HG03097 (cell line): ENCODE measurements around the gene PCDHB11.
"Not testable (repeated sequence)": the region's sequence is repeated elsewhere in the genome, so short reads cannot be mapped to it uniquely, and the experiment has no call there.

Experiments
- ATAC-seq: cut with Tn5 transposase; IDR thresholded peaks from one replicate; pipeline ENCODE4 v1.9.1; 2021; ENCODE audit not compliant: unreplicated experiment, low FRiP score

Gene PCDHB11

GRCh38 chr5:141199359-141200235 lies at the start of gene PCDHB11:
PCDHB11 (plus strand) TSS chr5:141199627; CDS start chr5:141199775, 148 bp downstream.
- no peak for ATAC-seq

- no peak for ATAC-seq
Observed at GRCh38 chr5:141149812-141150211, 49.6 kb upstream of the PCDHB11 start, which contains the start of gene PCDHB6. PCDHB6 (plus strand) TSS chr5:141150057; CDS start chr5:141150258, 201 bp downstream.

- no peak for ATAC-seq
Observed at GRCh38 chr5:141150224-141150992, 49.0 kb upstream of the PCDHB11 start.

- no peak for ATAC-seq
Observed at GRCh38 chr5:141150993-141151325, 48.5 kb upstream of the PCDHB11 start.

- not testable (repeated sequence) for ATAC-seq
Observed at GRCh38 chr5:141151632-141152031, 47.8 kb upstream of the PCDHB11 start.

- ATAC-seq, result not testable (repeated sequence)
Observed at GRCh38 chr5:141152096-141152495, 47.3 kb upstream of the PCDHB11 start.

GRCh38 chr5:141155540-141156374 lies 43.7 kb upstream of the PCDHB11 start:
- no peak for ATAC-seq

GRCh38 chr5:141157356-141157755 lies 42.1 kb upstream of the PCDHB11 start:
- ATAC-seq, result not testable (repeated sequence)

- not testable (repeated sequence) for ATAC-seq
Observed at GRCh38 chr5:141157901-141158300, 41.5 kb upstream of the PCDHB11 start.

GRCh38 chr5:141172381-141173204 lies 26.8 kb upstream of the PCDHB11 start, which contains the start of gene PCDHB7:
PCDHB7 (plus strand) TSS chr5:141172644; CDS start chr5:141172836, 192 bp downstream.
- ATAC-seq, result no peak

- ATAC-seq, result not testable (repeated sequence)
Observed at GRCh38 chr5:141174291-141175104, 24.9 kb upstream of the PCDHB11 start.

GRCh38 chr5:141175933-141176332 lies 23.5 kb upstream of the PCDHB11 start:
- no peak for ATAC-seq

GRCh38 chr5:141177577-141178191 lies 21.7 kb upstream of the PCDHB11 start, which contains the start of gene PCDHB8:
PCDHB8 (plus strand) TSS chr5:141177790; CDS start chr5:141178035, 245 bp downstream.
- not testable (repeated sequence) for ATAC-seq

GRCh38 chr5:141179371-141179770 lies 20.1 kb upstream of the PCDHB11 start:
- not testable (repeated sequence) for ATAC-seq

- ATAC-seq, result not testable (repeated sequence)
Observed at GRCh38 chr5:141179876-141180275, 19.6 kb upstream of the PCDHB11 start.

GRCh38 chr5:141180313-141180712 lies 19.1 kb upstream of the PCDHB11 start:
- no peak for ATAC-seq

GRCh38 chr5:141182248-141182647 lies 17.2 kb upstream of the PCDHB11 start, which contains the start of gene PCDHB16:
PCDHB16 (plus strand) TSS chr5:141182387; CDS start chr5:141182560, 173 bp downstream.
- ATAC-seq, result no peak
